HG03066 (cell line): ENCODE data around the gene SUMF1.

Experiments
- ATAC-seq: cut with Tn5 transposase; IDR thresholded peaks from one replicate; pipeline ENCODE4 v1.9.1; 2021; ENCODE audit warnings: low read depth; ENCODE audit not compliant: unreplicated experiment

The SUMF1 gene

GRCh38 chr3:4419386-4419785 lies 47.7 kb downstream of the SUMF1 start:
- no peak for ATAC-seq

GRCh38 chr3:4418156-4418555 lies 48.9 kb downstream of the SUMF1 start:
- ATAC-seq: no peak

DNA sequence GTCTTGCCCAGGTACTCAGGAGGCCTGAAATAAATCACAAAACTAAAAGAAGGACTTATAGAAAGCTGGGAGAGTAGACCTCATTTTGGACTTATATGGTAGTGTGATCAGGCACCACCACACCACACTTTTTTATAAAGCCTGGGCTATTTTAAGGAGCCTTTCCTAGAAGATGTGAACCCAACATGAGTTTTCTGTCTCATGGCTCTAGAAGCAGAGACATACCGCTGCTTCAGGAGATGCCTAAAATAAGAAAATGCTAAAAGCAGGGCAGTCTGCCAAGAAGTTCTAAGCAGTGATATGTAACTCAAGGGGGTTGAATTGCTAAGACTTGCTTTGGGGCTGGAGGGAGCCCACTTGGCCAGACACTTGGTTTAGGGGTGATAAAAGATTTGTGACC lies 49.6 kb downstream of the SUMF1 start:
- no peak for ATAC-seq

DNA sequence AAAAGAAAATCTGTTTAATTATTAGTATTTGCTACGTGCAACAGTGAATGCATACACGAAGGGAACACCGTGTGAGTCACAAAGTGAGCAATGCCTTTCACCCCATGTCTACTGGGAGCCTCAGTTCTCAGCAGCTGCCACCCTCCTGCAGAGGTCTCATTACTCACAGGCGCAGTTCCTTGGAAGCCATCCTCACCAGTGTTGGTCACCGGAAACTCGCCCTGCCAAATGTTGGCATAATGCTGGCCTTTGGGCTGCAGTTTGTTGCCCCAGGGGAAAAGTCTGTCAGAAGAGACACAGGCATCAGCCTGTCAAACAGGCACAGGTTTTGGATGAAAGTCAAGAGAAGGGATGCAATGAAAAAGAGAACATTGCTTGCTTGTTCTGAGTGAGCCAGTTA lies 50.1 kb downstream of the SUMF1 start:
- ATAC-seq: no peak

- no peak for ATAC-seq
Measured at GRCh38 chr3:4416427-4416945, 50.6 kb downstream of the SUMF1 start.

DNA sequence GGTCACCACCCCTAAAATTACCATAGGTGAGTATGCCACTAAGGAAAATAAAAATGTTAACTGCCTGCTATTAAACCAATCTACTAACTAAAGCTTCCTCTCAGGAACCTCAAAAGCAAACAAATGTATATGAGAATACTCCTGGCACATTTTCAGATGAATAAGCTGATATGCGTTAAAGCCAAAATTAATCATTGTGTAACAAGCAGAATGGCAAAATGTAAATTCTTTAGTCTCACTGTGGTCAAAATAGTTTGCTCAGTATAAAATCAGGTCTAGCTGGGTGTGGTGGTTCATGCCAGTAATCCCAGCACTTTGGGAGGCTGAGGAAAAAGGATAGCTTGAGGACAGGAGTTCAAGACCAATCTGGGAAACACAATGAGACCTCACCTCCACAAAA lies 53.6 kb downstream of the SUMF1 start:
- ATAC-seq: no peak

DNA sequence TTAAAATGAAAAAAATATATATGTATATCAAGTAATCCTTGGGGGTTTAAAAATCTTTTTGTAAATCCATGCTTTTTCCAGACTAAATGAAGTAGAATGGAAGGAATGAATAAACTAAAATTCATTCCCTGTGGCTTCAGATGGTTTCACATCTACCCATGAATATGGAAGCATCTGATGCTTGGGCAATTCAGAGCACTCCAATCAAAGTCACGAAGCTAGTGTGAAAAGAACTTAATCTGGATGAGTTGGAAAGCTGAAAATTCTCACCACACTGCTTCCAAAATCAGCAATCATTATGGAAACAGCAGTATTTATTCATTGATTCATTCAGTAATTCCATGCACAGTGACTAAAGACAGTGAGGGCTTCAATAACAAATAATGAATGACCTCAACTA lies 55.2 kb downstream of the SUMF1 start:
- ATAC-seq: no peak

DNA sequence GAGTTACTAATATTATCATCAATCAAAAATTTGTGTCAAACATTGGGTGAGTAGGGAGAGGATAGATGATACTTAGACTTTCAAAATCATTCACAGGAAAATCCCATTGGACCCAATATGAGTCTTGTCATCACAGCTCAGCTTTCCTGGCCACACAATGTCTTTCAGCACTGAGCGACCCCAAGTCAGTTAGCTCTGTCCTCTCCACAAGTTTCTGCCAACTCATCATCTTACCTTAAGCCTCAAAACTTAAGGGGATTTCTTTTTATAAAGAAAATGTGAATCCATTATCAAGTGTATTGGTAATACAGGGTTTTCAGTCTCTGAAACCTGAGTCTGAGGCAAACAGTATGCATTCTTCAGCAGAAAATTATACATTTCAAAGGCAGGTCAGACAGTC lies 55.8 kb downstream of the SUMF1 start:
- ATAC-seq: no peak

GRCh38 chr3:4410606-4411005 lies 56.5 kb downstream of the SUMF1 start:
- no peak for ATAC-seq

DNA sequence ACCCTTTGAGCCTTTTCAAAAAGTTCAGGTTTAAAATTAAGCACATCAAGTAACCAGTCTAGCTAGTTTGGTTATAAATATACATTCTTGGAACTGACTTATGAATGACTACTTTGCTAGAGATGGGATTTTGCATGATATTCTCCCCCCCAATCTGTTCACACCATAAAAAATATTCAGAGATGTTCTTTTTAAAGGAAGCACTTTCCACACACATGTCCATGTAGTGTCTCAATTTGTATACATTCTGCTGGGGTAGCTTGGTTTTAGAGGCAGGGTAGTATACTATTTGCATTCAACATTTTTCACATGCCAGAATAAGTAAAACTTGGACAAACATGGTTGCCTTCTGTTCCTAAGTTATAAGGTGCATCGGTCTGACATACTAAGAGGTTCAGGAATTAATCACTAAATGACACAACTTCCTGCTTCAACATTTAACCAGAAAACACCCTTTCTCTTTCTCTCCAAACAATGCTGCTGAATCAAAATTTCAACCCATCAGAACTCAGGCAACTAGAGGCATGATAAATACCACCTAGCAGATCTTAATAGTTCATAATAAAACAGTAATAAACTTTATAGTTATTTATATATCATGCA lies 57.0 kb downstream of the SUMF1 start:
- no peak for ATAC-seq

DNA sequence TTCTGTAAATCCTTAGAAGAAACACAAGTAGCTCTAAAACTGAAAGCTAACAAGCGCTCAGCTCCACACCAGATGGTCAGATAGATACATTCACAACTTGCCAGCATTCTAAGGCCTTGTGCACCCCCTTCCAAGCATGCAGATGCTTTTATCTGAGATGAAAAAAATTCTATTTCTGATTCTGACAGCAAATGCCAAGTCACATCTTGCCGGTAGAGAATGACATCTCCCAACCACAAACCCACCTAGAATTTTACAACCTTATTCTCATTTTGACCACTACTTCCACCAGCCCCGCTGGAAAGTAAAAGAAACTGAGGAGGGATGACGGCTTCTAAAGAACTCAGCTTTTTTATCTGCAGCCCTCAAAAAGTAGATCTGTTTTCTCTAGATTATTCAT lies 57.7 kb downstream of the SUMF1 start:
- ATAC-seq: no peak

- ATAC-seq: no peak
Measured at GRCh38 chr3:4408958-4409357, 58.1 kb downstream of the SUMF1 start.

GRCh38 chr3:4407941-4408340 lies 59.1 kb downstream of the SUMF1 start:
- ATAC-seq: no peak

DNA sequence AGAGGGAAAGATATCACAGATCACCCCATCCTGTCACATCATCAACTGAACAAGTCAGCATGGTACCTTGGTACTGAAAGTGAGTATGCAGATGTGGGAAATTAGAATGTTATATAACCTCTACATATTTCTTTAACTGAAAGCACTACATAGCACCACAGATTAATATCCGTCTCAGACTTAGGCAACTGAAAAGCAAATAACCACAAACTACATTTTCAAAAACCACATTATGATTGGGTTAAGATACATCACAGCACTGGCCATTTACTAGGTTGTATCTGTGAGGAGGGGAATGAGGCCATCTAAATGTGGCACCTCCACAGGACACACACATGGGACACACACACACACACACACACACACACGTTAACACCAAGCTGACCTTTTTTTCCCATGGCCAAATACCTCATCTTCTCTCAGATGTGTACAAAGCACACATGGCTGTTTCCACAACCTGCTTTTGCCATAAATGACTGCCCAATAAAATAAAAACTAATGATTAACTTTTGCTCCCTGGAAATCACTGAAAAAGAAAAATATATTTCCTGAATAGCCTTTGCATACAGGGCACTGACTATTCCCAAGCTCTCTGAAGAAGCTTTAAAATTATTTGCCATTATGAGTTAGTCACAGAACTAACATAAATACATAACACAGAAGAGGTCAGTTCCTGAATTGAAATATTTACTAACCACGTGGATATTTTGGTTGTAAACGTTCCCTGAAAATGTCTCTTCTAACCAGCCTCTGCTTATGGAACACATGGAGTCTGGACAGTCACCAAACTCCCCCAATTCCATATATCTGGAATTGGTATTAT lies 60.1 kb downstream of the SUMF1 start:
- ATAC-seq: peak; percentile 53

DNA sequence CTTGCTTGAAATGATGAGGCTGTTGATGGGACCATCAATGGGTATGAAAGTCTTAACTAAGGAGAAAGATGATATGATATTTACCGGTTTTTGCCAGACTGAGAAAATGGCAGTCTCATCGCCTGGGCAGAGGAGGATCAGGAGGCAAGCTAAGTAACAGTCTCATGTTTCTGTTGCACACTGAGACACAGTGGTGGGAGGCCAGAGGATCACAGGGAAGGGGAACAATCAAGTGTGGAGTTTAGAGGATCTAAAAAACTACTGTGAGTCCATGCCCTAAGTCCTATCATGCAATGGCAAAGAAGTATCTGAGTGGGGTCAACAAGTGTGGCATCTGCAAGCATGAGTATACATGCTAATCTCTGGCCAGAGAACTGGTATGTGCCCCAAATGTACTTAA lies 62.2 kb downstream of the SUMF1 start:
- no peak for ATAC-seq

GRCh38 chr3:4401441-4401840 lies 65.6 kb downstream of the SUMF1 start:
- no peak for ATAC-seq

DNA sequence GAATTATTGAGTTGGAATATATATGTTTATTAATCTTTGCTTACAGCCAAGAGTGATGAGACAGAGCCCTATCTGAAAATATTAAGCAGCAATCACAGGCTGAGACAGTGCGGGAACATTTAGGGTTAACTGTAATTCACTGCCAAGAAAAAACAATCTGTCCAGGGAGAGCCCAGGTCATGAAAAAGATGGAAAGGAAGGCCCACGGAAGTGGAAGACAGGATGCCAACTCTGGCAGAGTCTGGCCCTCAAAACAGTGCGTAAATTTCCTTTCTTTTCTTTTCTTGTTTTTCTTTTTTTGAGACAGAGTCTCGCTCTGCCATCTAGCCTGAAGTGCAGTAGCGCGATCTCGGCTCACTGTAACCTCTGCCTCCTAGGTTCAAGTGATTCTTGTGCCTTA lies 67.6 kb downstream of the SUMF1 start:
- no peak for ATAC-seq

GRCh38 chr3:4398941-4399245 lies 68.2 kb downstream of the SUMF1 start:
- ATAC-seq: no peak

DNA sequence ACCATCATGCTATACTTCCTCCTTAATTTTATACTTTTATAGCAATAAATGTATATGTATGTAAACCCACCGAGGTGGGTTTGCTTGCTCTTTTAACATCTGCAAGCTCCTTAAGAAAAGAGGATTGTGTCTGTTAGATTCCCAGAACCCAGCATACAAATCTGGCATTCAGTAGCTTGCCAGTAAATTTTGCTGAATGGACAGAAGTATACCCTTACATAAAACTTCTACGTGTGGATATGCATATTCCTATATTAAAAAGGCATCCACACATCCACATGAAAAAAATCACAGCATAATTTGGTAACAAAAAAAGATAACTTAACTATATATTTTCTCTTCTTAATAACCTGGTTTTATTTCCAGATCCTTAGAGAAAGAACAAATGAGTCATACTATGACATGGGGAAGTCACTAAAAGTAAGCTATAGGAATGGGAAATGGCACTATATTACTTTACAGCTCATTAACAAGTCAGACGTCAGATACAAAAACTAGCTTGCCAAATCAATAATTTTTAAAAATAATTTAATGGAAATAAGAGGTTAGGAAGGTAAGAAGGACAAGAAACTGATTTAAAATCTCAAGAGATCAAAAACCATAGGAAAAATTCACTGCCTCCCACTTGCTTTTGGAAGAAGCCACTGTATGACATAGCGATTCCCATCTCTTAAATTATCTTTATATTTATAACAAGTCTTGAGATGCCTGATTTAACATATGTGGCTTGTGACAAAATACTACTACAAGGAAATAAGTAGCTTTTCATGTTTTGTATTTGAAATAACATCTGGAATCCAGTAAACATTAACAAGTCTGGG lies 68.7 kb downstream of the SUMF1 start:
- ATAC-seq: no peak

GRCh38 chr3:4397466-4397865 lies 69.6 kb downstream of the SUMF1 start:
- ATAC-seq: no peak

- no peak for ATAC-seq
Measured at GRCh38 chr3:4396542-4396941, 70.5 kb downstream of the SUMF1 start.
